GM12892 (cell line): ENCODE results near the gene NKG7.

Experiments used
- POLR2A ChIP-seq: IDR thresholded peaks from 2 replicates; pipeline ENCODE4 v1.6.1; 2011; ENCODE audit warnings: low read depth, low read length, control low read depth
- POLR2AphosphoS5 ChIP-seq: IDR thresholded peaks from 2 replicates; pipeline ENCODE4 v1.6.1; 2011; ENCODE audit warnings: low read depth, low read length, control low read depth

GRCh38 chr19:51396175-51396574 is 23.7 kb upstream of the NKG7 start:
- TF ChIP-seq POLR2AphosphoS5 (no peak), POLR2A (no peak)
